Activated CD8-positive, alpha-beta memory T cell treated with anti-CD3 and anti-CD28 coated beads for 48 hours (primary cell): ENCODE measurements around the gene PPP4R4.

ENCODE experiments used
- DNase-seq, 3 experiments: peaks; one replicate each; pipeline ENCODE4 v3.0.0-alpha.2; 2020; ENCODE audit warnings: low read depth in 2 of 3, low spot score in 2 of 3

Gene PPP4R4

GRCh38 chr14:94173885-94174603 lies at the start of gene PPP4R4:
Gene PPP4R4 (plus strand): TSS chr14:94174322. CDS start chr14:94174466, 144 bp downstream.
- DNase-seq = peak; percentile 50 to 65 (median 57)

DNA sequence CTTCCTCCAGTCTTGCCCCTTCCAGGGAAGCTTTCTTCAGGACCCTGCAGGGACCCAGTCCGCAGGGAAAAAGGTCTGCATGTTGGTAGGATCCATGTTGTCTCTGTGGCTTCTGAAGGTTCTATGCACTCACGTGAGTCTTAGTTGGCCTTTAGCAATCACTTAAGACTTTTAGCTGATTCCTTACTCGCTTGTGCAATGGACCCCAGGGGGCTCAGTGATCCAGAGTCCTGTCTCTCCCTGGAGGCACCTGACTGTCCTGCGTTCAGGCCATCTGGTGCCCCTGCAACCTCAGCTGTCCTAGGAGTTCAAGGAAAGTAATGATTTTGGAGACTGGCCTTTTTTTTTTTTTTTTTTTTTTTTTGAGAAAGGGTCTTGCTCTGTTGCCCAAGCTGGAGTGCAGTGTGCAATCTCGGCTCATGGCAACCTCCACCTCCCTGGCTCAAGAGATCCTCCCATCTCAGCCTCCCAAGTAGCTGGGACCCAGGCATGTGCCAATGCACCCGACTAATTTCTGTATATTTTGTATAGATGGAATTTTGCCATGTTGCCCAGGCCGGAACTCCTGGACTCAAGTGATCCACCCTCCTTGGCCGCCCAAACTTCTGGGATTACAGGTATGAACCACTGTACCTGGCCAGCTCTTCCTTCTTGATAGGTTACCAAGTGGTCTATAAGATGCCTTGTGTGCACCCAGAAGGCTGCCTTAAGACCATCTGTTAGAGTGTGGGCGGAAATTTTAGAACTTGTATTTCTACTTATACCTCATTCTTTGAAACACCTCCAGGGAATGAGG lies 49.3 kb upstream of the PPP4R4 start:
- DNase-seq = no peak

- DNase-seq = no peak
Measured at GRCh38 chr14:94125659-94126418, 48.3 kb upstream of the PPP4R4 start.

GRCh38 chr14:94126419-94126677 lies 47.8 kb upstream of the PPP4R4 start:
- no peak for DNase-seq

DNA sequence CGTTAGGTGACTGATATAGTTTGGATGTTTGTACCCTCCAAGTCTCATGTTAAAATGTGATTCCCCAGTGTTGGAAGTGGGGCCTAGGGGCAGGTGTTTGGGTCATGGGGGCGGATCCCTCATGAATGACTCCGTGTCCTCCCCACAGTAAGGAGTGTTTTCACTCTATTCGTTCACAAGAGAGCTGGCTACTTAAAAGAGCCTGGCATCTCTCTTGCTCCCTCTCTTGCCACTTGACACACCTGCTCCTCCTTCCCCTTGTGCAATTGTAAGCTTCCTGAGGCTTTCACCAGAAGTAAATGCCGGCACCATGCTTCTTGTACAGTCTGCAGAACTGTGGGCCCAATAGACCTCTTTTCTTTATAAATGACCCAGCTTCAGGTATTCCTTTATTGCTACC lies 47.3 kb upstream of the PPP4R4 start:
- no peak for DNase-seq

- no peak for DNase-seq
Measured at GRCh38 chr14:94127330-94127729, 46.8 kb upstream of the PPP4R4 start.

- no peak for DNase-seq
Measured at GRCh38 chr14:94128216-94128839, 45.8 kb upstream of the PPP4R4 start.

DNA sequence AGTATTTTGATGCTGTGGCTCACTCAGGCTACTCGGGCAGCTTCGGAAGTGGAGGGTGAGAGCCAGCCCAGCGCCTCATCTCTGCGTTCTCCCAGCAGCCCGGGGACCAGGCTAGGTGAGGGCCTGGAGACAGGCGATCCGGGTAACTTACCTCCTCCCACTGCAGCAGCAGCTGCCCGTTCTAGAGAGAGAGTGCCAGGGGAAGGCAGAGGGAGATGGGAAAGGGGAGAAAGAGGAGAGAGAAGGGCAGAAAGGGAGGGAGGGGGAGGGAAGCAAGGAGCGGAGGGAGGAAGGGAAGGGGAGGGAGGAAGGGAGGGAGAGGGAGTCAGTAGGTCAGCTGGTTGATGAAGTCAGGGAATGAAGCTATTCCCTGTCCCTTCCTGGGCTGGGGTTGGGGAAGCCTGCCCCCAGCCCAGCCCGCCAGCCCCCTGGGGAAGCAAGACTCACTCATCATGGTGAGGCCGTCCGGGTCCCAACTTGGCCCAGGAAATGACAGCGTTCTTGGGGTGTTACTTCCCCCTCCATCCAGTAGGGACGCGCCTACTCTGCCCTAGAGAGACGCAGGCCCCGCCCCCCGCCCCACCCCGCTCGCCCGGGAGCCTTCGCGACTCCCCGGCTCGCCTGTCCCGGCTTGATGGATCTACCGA lies 44.9 kb upstream of the PPP4R4 start, which contains the start of gene IFI27L2:
Gene IFI27L2 (minus strand): TSS at position 494 of the 647 bp plus-strand sequence. CDS start 40 bp downstream, at position 454.
- peak; percentile 33 to 61 (median 35) for DNase-seq

- no peak for DNase-seq
Measured at GRCh38 chr14:94129758-94130414, 44.2 kb upstream of the PPP4R4 start.

DNA sequence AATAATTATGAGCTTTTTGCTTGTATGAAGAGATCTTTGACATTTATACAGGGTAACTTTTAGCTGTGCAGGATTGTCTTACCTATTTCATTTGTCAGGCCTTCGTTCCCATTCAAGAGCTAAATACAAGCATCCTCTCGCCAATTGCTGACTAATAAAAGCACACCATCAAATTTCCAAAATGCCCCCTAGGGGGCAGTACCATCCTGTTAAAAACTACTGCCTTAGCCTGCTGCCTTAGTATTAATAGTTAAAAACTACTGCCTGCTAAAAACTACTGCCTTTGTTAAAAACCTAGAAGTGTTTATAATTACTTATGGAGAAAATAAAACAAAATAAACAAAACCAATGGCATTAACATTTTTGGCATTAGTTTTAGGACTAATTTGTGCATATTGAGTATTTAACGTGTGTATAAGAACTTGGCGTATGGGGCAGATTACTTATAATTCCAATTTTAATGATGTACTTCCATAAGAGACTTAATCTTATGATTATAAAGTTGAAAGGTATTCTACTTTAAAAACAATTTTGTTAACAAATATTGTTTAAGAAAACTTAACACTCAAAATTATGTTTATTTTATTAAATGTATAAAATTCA lies 41.7 kb upstream of the PPP4R4 start:
- peak in 1 of 3 experiments; percentile 25 for DNase-seq

DNA sequence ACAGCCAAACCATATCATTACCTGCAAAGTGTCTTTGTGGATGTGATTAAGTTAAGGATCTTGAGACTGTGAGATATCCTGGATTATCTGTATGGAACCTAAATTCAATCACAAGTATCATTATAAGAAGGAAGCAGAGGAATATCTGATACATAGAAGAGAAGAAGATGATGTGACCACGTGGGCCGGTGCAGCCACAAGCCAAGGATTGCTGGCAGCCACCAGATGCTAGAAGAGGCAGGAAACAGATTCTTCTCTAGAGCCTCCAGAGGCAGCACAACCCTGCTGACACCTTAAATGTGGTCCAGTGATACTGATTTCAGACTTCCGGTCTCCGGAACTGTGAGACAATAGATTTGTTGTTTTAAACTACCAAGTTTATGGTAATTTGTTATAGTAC lies 38.6 kb upstream of the PPP4R4 start:
- no peak for DNase-seq

DNA sequence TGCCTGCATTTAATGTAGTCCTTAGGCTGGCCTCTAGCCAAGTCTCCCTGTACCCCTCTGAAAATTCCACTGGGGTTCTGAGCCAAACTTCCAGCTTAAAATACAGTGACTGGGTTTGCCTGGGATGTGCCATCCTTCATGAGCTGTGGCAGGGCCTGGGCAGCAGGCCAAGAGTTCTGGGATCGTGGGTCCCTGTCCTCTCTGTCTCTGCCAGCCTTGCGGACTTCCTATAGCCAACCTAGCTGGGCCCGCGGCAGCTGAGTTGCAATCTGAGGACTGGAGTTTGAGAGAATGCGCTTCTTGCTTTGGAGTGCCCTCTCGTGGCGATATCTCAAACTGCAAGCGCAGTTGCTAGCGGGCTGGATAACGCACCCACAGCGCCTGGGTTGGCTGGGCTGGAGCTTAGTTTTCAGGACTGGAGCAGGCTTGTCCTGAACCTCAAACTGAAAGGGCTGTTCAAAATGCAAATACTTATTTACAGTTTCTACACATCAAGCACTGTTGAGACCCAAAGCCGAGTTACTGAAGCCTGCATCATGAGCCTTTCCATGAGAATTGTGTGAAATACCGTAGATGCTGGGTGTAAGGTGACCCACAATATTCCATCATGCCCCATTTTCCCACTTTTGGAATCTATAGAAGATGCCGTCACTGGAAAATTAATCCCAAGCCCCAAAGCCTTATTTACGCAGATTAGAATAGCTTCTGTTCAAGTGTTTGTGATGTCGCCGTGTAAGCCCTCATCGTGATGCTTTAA lies 37.4 kb upstream of the PPP4R4 start:
- DNase-seq = peak; percentile 54 to 83 (median 76)

- no peak for DNase-seq
Measured at GRCh38 chr14:94138251-94138650, 35.9 kb upstream of the PPP4R4 start.

DNA sequence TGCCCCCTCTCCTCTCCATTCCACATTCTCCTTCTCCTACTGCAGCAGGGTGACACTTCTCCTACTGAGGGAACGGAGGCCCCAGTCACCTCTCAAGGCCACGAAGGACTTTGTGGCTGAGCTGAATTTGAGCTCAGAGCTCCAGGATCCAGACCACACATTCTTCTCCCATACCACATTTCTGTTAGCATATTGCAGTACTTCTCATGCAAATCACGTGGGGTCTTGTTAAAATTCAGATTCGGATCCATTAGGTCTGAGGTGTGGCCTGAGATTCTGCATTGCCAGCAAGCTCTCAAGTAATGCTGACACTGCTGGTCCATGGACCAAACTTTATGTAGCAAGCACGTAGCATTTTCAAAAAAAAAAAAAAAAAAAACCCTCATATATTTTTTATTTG lies 35.1 kb upstream of the PPP4R4 start:
- no peak for DNase-seq

- DNase-seq = no peak
Measured at GRCh38 chr14:94139421-94139820, 34.7 kb upstream of the PPP4R4 start.

- DNase-seq = no peak
Measured at GRCh38 chr14:94142247-94142646, 31.9 kb upstream of the PPP4R4 start.

DNA sequence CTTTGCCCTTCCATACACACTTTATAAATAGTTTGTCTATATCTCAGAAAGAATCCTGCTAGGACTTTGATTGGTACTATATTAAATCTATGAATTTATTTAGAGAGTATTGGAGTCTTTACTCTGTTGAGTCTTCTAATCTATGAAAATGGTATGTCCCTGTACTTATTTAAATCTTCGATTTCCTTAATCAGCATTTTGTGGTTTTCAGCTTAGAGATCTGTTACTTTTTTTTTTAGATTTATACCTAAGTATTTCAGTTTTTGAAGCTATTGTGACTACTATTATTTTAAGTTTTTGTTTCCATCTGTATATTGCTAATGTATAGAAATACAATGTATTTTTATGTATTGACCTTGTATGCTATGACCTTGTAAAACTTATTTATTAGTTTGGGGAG lies 31.3 kb upstream of the PPP4R4 start:
- no peak for DNase-seq

- no peak for DNase-seq
Measured at GRCh38 chr14:94143239-94143638, 30.9 kb upstream of the PPP4R4 start.

- DNase-seq = no peak
Measured at GRCh38 chr14:94143711-94144110, 30.4 kb upstream of the PPP4R4 start.
